ENCODE data around the gene OR6K3.
"Not testable (repeated sequence)": the region's sequence is repeated elsewhere in the genome, so short reads cannot be mapped to it uniquely, and the experiment has no call there.

OR6K3 gene, protein sequence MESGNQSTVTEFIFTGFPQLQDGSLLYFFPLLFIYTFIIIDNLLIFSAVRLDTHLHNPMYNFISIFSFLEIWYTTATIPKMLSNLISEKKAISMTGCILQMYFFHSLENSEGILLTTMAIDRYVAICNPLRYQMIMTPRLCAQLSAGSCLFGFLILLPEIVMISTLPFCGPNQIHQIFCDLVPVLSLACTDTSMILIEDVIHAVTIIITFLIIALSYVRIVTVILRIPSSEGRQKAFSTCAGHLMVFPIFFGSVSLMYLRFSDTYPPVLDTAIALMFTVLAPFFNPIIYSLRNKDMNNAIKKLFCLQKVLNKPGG

DNA sequence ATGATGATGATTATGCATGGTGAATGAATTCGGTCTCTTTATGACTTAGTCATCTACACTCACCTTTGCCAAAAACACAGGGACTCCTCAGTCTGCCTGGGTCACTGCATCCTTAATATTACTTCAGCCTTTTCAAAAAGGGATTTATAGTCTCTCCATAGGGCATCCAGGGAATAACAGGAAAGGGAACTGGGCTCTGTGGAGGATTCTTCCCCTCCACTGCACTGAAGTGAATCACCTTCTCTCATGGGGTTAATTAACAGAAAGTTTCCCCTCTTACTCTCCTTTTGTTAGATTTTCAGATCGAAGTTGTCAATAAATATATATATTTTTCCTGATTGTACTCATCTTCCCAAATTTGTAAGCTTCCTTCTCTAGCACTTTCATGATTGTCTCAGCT, at the start of gene OR6K3:
OR6K3 (minus strand) TSS at position 101 of the 400 bp plus-strand sequence. CDS start 2,605 bp downstream, outside the sequence.
- no peak for DNase-seq

DNA sequence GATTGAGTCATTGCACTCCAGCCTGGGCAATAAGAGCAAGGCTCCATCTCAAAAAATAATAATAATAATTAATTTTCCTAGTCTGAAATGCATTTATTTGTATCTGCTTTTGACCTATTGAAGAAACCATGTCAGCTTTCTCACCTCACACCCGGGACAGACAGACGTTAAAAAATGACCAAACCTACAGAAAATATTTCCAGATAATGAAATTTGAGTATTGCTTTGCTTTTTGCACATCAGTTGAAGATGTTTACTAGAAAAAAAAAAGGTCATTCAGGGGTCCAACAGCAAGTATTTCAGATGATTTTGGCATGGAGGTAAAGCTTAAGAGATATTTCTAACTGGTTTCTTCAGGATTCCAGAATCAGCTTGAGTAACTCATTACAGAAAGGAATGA, 33.9 kb upstream of the OR6K3 start, which contains the start of gene OR6K6:
OR6K6 (plus strand) TSS at position 301 of the 400 bp plus-strand sequence. CDS start 168 bp downstream, outside the sequence.
- no peak for DNase-seq

DNA sequence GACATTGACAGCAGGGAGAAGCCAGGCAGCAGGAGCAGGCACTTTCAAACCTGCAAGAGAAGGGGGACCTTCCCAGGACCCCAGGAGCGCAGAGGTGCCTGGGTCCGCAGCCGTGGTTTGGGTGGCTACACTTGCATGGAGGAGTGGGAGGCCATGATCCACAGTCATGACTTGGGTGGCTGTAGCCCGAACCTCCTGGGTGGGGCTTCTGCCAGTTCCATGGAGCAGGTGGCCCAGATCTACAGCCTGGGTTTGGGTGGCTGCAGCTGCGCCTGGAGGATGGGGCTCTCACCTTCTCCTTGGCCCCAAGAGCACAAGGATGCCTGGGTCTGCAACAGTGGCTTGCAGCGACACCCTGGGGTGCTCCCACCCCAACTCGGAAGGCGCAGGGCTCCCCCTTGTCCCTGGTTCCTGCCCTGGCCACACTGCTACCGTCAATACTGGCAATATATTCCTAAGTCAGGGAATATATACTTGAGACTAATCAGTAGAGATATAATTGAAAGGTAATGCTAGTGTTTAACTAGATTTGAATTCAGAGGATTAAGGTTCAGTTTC, 31.7 kb upstream of the OR6K3 start:
- DNase-seq: no peak

DNA sequence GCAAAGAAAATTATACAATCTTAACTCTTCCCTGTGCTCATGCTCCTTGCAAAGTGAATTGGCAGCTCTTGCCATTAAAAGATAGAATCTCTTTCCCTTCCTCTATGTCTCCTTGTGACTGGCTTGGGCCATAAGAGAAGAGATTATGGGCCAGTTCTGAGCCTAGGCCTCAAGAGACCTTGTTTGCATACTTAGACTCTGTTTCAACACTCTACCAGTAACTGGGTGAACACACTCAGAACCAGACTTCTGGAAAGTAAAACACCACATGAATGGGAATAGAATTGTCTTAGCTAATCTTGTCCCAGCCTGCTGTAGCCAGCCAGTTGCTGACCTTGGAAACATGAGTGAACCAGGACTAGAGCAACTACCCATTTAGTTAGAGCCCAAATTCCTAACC, 15.3 kb upstream of the OR6K3 start:
- no peak for DNase-seq

DNA sequence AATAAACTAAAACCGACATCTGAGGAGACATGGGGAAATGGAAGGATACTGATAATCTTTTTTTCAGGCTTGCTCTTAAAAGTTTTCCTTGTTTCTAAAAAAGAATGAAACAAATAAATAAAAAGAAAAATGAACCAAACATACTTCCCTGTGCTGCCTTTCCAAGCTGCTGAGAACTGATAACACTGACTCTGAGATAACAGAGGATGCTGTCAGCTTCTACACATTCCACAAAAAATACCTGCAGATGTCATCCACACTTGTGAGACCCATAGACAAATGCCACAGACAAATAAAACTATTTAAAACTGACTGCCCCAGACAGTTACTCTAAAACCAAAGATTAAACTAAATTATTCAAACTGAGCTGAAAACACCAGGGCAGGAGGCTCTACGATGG, 12.0 kb upstream of the OR6K3 start:
- DNase-seq: no peak

DNA sequence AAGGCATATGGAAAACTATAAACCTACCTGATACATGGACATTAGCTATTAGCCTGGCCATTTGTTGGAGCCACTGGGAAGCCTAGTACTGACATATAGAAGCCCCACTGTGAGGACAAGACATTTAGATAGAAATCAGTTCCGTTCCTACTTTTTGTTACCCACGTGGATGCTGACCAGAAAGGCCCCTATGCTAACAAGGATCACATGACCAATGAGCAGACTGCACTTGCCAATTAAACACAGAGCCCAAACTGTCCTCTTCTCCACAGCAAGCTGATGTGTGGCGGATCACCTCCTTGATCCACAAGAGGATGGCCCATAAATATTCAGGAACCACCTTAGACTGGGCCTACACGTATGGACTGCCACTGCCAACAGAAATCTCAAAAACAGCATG, 11.2 kb upstream of the OR6K3 start:
- DNase-seq: no peak

DNA sequence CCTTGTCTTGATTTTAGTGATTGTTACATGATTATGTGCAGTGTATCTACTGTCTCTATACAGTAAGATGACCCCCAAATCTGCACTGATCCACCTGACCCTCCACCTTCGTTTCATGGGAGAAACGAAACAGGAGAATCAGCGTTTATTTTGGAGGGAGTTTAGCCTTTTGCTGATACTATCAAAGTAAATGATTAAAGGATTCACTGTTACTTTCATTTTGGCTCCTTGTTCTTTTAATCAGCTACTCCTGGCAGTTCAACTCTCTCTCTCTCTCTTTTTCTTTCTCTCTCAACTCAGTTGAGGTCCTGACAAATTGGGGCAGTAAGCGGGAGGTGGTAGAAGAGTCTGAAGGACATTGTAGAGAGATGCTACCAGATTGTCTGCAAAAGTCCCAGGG, 9.9 kb upstream of the OR6K3 start:
- no peak for DNase-seq

DNA sequence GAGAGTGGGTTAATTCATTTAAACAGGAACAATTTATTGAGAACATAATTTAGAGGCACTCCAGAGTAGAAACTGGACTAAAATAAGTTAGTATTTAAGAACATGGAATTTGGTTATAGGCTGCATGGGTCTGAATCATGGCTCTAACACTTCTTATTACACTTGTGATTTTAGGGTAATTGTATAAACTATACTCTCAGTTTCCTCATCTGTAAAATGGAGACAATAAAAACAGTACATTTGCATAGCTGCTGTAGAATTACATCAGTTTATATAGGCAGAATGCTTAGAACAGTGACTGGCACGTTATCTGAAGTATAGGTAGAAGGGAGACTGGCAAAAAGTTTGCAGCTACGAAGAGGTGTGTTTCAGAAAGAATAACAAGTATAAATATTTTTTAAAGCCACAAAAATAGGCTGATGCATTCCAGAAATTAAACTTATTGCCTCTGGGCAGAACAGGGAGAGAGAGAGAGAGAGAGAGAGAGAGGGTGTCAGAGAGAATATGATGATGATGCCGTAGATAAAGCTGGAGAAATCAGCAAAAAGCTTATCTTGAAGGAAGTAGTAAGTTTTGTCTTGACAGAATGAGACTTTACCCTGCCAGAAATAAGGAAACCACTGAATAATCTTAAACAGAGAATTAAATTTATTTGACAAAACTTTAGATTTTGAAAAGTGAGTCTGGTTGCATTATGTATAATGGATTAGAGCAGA, 8.1 kb upstream of the OR6K3 start:
- DNase-seq: no peak

DNA sequence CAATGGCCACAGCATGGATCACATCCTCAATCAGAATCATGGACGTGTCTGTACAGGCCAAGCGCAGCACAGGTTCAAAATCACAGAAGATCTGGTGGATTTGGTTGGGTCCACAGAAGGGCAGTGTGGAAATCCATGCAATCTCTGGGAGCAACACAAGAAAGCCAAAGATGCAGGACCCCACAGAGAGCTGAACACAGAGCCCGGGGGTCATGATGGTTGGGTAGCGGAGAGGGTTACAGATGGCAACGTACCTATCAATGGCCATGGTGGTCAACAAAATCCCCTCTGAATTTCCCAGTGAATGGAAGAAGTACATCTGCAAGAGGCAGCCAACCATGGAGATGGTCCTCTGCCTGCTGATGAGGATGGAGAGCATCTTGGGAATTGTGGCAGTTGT, 3.9 kb upstream of the OR6K3 start:
- DNase-seq: no peak

DNA sequence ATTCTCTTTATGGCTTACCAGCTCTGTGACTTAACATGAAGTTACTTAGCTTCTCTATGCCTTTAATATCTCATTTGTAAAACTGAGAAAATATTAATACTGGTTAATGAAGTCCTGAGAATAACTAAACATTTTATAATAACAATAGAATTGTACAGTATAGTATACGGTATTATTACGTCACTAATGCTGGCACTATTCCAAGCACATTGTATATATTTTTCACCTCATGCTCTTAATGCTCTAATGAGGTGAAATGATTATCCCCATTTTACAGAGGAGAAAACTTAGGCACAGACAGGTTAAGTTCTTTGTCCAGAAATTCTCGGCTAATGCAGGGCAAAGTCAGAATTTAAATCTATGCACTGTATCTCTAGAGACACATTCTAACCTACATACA, 856 bp downstream of the OR6K3 start:
- DNase-seq: no peak

GRCh38 chr1:158717344-158717743, 3.2 kb downstream of the OR6K3 start:
- DNase-seq: no peak

GRCh38 chr1:158716335-158716734, 4.2 kb downstream of the OR6K3 start:
- no peak for DNase-seq

DNA sequence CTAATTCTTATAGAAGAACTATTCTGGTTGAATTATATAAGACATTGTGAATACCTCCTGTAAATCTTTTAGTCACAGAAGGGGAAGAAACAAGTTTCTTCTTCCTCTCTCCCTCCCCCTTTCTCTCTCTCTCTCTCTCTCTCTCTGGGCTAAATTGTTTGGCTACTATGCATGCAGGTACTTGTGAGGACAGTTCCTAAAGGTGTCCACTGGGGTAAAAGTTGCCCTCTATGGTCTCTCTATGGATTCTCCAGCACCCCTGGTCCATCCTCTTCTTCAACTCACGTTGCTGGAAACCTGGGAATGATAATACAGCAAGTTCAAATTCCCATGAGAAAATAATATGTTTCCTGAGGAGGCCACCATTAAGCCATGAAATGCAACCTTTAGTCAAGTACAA, 5.8 kb downstream of the OR6K3 start:
- DNase-seq: no peak

DNA sequence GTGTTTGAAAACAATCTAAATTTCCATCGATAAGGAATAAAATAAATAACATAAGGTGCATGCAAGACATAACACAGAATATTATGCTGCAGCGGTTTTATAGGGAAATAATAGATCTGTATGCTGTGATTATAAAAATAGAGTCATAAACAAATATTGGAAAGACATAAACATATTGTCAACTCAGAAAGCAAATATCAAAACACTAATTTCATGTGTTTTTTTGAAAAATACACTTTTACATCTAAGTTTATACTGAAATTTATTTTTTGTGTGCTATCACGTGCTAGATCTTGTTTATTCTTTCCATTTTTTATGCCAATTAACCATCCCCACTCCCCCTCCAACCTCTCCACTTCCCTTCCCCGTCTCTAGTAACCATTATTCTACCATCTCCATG, 9.4 kb downstream of the OR6K3 start:
- no peak for DNase-seq

GRCh38 chr1:158706096-158706495, 14.4 kb downstream of the OR6K3 start:
- no peak for DNase-seq

DNA sequence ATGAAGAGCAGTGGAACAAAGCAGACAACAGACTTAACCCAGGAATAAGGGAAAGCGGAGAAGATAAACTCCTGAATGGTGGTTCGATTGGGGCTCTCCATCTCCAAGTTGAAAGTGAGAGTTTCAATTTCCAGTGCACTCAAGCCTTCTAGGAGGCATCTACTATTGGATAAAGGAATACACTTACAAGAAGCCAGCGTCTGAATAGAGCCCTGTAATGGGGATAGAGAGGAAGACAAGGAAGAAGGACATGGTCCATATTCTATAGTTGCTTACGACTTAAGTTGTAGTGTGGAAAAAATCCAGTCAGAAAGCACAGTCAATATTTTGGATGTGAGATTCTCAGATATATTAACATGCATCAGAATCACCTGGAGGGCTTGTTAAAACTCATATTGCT, 20.0 kb downstream of the OR6K3 start, which contains the start of gene OR6K2:
OR6K2 (minus strand) TSS at position 101 of the 400 bp plus-strand sequence; CDS start at position 101, 0 bp downstream.
- DNase-seq: no peak

GRCh38 chr1:158694596-158694995, 25.9 kb downstream of the OR6K3 start:
- DNase-seq: no peak

DNA sequence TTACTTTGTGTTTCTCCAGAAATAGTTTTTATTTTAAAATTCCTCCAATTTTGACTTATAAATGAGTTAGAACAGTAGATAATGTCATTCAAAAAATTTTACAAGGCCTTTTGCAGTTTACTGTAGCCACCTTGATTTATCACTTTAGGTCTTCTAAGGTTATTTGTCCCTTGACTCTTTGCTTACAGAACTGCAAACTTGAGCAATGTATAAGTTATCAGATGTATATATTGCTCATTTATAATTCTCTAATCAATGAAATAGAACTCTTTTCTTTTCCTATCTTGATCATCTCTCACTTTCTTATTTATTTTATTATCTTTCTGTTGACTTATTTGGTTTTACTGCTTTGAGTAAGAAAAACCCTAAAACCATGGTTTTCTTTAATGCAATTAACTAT, 28.2 kb downstream of the OR6K3 start:
- DNase-seq: no peak

DNA sequence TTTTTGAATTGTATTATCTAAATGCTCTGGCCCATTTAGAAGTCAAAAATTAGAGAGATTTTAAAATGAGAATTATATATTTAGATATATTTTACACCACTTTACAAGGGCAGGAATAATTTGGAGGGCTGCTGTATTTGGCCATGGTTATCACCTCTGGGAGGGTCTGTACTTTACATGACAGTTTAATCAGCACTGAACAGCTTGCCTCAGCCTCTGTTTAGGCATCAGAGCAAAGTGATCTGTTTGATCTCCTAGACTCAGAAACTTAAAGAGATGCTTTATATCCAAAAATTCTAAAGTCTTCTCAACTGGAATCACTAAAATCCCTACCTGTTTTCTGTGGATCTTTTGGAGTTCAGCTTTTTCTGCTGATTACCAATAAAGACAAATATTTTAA, 28.6 kb downstream of the OR6K3 start:
- DNase-seq: no peak

DNA sequence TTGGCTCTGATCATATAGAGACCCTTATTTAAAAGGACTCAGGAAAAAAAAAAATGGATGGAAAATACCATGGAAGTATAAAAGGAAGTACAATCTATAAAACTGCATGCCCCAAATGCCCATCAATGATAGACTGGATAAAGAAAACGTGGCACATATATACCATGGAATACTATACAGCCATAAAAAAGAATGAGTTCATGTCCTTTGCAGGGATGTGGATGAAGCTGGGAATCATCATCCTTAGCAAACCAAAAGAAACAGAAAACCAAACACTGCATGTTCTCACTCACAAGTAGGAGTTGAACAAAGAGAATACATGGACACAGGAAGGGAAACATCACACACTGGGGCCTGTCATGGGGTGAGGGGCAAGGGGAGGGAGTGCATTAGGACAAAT, 29.4 kb downstream of the OR6K3 start:
- DNase-seq: not testable (repeated sequence)

DNA sequence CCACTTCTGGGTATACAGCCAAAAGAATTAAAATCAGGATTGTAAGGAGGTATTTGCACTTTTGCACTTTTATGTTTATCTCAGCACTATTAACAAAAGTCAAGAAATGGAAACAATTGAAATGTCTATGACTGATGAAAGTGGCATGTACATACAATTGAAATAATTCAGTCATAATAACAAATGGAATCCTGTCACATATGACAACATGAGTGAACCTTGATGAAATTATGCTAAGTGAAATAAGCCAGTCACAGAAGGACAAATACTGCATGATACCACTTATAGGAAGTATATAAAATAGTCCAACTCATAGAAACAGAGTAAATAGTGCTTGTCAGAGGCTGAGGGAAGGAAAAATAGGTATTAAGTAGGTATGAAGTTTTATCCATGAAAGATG, 30.6 kb downstream of the OR6K3 start:
- no peak for DNase-seq

DNA sequence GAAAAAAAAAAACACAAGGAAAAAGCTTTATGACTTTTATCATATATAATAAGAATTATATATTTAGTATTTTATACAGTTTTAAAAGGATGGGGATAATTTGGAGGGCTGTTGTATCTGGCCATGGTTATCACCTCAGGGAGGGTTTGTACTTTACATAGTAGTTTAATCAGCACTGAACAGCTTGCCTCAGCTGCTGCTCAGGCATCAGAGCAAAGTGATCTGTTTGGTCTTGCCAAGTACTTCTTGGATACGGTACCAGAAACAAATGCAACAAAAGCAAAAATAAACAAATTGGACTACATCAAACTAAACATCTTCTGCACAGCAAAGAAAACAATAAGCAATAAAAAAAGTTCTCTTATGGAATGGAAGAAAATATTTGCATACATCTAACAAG, 31.4 kb downstream of the OR6K3 start:
- DNase-seq: no peak

DNA sequence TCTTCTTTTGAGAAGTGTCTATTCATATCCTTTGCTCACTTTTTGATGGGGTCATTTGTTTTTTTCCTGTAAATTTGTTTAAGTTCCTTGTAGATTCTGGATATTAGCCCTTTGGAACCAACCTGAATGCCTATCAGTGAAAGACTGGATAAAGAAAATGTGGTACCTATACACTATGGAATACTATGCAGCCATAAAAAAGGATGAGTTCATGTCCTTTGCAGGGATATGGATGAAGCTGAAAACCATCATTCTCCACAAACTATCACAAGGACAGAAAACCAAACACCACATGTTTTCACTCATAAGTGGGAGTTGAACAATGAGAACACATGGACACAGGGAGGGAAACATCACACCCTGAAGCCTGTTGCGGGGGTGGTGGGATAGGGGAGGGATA, 32.2 kb downstream of the OR6K3 start:
- not testable (repeated sequence) for DNase-seq

GRCh38 chr1:158687037-158687436, 33.5 kb downstream of the OR6K3 start:
- no peak for DNase-seq
